Type B pancreatic cell (in vitro differentiated cells): Measurements from ENCODE around the gene CCDC28B. TPM values are rescaled to one million over a fixed set of nuclear protein-coding genes. Genes with fewer than 3 reads are reported as not detected.
A peak's percentile ranks its signal among the peaks of the same experiment; 100 is the strongest.

ENCODE experiments used
- DNase-seq: peaks from one replicate; pipeline ENCODE4 v3.0.0; 2021; ENCODE audit warnings: mixed read lengths; ENCODE audit not compliant: unreplicated experiment; ENCODE audit errors: extremely low spot score
- H3K27ac Mint-ChIP-seq: 2 replicates; pipeline ENCODE4 v1.8.0; 2021; ENCODE audit warnings: mild to moderate bottlenecking, mixed read lengths
- H3K27me3 Mint-ChIP-seq: 2 replicates; pipeline ENCODE4 v1.8.0; 2021; ENCODE audit warnings: mixed read lengths
- H3K36me3 Mint-ChIP-seq: 2 replicates; pipeline ENCODE4 v1.8.0; 2021; ENCODE audit warnings: mixed read lengths
- H3K4me1 Mint-ChIP-seq: one replicate; pipeline ENCODE4 v1.8.0; 2021; ENCODE audit warnings: mixed read lengths; ENCODE audit not compliant: unreplicated experiment
- H3K4me3 Mint-ChIP-seq: 2 replicates; pipeline ENCODE4 v1.8.0; 2021; ENCODE audit warnings: mild to moderate bottlenecking, mixed read lengths
- H3K9me3 Mint-ChIP-seq: 2 replicates; pipeline ENCODE4 v1.8.0; 2021; ENCODE audit warnings: mixed read lengths
- total RNA-seq: library from RNA; stranded (reverse); gene quantifications from 2 replicates; pipeline ENCODE4 v1.2.1, GENCODE V29; 2021; ENCODE audit warnings: low replicate concordance
- TF ChIP-seq, protein P1 (sequence below): fragments of 200-600 bp; sonication (generic); conservative IDR thresholded peaks from 2 replicates; pipeline ENCODE4 v1.5.0; 2021; ENCODE audit warnings: antibody characterized with exemption, mild to moderate bottlenecking

The CCDC28B gene
- total RNA-seq, 1 donor from 2014 or later = 19.6 TPM

DNA sequence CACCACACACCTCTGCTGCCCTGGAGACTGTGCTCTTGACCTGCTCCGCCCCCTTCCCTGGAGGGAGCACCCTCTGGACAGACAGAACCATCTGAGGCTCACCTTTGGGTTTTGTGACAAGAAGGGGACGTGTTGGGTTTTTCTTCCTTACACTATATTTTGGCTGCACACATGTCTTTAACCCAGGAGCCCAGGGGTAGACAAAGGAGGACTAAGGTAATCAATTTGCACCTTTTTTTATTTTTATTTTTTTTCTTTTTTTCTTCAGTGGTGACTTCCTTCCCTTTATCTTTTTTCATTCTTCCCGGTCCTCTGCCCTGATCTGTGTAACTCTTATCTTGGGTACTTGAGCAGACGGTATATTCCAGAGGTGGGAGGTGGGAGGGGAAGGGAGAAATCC, 29.4 kb upstream of the CCDC28B start:
- Mint-ChIP-seq H3K36me3 (peaks cover 24% of the 10 kb centered on the region), H3K4me3 (no peak overlapping the region), H3K27me3 (no peaks in the 10 kb centered on the region), H3K27ac (no peak overlapping the region), H3K4me1 (no peaks in the 10 kb centered on the region), H3K9me3 (no peaks in the 10 kb centered on the region)
- TF ChIP-seq, protein P1, sequence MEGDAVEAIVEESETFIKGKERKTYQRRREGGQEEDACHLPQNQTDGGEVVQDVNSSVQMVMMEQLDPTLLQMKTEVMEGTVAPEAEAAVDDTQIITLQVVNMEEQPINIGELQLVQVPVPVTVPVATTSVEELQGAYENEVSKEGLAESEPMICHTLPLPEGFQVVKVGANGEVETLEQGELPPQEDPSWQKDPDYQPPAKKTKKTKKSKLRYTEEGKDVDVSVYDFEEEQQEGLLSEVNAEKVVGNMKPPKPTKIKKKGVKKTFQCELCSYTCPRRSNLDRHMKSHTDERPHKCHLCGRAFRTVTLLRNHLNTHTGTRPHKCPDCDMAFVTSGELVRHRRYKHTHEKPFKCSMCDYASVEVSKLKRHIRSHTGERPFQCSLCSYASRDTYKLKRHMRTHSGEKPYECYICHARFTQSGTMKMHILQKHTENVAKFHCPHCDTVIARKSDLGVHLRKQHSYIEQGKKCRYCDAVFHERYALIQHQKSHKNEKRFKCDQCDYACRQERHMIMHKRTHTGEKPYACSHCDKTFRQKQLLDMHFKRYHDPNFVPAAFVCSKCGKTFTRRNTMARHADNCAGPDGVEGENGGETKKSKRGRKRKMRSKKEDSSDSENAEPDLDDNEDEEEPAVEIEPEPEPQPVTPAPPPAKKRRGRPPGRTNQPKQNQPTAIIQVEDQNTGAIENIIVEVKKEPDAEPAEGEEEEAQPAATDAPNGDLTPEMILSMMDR = no peak
- no peak for DNase-seq

- Mint-ChIP-seq H3K4me3 (no peak overlapping the region), H3K4me1 (no peaks in the 10 kb centered on the region), H3K27me3 (no peaks in the 10 kb centered on the region), H3K27ac (no peak overlapping the region), H3K9me3 (no peaks in the 10 kb centered on the region), H3K36me3 (peaks cover 25% of the 10 kb centered on the region)
- TF ChIP-seq, protein P1 = no peak
- DNase-seq = no peak
Observed at GRCh38 chr1:32172621-32173245, 27.7 kb upstream of the CCDC28B start.

DNA sequence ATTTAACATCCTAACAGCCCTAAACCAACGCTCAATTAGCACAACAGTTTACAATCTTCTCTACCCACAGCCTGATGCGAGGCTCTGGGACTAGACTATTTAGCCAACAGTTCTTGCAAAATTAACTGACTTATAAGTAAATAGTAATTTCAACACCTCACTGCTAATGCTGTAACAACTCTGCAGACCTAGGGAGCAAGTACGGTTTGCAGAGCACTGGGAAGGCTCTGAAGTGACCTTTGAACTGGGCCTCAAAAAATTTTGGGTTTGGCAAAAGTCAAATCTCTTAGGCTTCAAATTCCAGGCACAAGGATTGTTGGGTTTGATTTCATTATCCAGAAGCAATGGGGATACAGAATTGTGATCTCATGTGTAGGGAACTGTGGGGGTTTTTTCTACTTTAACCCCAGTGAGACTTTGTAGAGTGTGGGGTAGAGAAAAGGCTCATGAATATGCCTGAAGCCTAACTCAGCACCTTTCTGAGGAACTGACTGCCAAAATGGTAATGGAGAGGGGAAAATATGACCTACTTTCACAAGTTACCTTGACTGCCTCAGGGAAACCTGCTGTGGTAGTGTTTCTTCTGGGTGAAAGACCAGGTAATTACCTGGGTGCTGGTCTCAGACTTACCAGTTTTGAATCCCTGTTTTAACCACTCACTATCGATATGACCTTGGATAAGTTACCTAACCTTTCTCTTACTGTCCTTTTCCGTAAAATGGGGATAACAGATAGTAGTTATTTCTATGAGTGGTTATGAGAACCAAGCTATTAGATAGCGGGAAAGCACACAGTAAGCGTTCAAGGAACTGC, 21.8 kb upstream of the CCDC28B start:
- no peaks in the 10 kb centered on the region for H3K27me3 Mint-ChIP-seq

DNA sequence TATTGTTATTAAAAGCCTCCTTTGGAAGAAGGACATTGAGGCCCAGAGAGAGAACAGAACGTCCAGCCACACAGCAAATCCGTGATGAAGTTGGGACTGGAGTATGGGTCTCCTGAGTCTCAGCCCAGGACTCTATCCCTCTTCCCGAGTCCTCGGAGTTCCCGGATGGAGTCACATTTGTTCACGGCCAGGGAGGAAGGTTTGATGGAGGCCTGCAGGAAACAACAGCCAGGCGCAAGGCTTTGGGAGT, 21.3 kb upstream of the CCDC28B start:
- DNase-seq = no peak
- no peaks in the 10 kb centered on the region for H3K27me3 Mint-ChIP-seq
- H3K27ac Mint-ChIP-seq = peak overlapping the region; percentile 95
- peaks cover 27% of the 10 kb centered on the region for H3K36me3 Mint-ChIP-seq
- H3K9me3 Mint-ChIP-seq = no peaks in the 10 kb centered on the region
- peaks cover 19% of the 10 kb centered on the region for H3K4me1 Mint-ChIP-seq
- TF ChIP-seq, protein P1 = no peak
- H3K4me3 Mint-ChIP-seq = peak overlapping the region; percentile 93

More for the DNA sequence above, 21.8 kb upstream of the CCDC28B start:
- Mint-ChIP-seq H3K36me3 (peaks cover 24% of the 10 kb centered on the region), H3K9me3 (no peaks in the 10 kb centered on the region), H3K4me1 (peaks cover 16% of the 10 kb centered on the region), H3K4me3 (peak overlapping the region; percentile 93), H3K27ac (peak overlapping the region; percentile 95)
- DNase-seq = no peak
- TF ChIP-seq, protein P1 = no peak

DNA sequence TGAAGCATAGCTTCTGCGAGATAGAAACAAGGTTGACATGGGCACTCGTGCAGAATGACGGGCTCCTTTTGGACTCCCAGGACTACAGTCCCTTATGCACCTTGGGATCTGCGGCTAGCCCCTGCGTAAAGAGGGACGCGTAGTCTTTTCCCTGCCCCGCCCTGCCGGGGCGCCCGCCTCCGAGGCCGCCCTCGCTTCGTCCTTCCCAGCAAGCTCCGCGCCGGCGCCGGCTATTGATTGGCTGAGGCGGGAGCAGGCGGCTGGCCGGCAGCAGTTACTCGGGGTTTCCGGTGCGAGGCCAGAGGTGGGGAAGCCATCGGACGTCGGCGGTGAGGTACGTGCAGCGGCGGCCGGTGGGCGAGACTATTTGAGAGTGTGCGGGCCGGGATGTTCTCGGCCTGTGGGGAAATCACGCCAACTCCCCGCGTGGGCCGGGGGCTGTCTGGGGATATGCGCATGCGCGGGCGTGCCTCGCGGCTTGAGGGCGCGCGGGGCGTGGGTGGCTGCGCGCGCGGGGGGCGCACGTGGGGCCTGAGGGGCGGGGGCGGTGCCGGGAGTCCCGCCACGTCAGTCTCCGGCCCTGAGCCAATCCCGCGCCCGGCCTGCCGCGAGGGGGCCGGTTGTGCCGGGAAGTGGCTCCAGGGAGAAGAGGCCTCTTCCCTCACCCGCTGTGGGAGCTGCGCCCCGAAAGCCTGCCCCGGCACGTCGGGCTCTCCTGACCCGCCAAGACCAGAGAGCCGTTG, 20.8 kb upstream of the CCDC28B start, which contains the start of gene TXLNA:
Gene TXLNA, plus strand, starts transcription at position 233 of the 743 bp plus-strand sequence. CDS start 671 bp downstream, outside the sequence.
- Mint-ChIP-seq H3K36me3 (peaks cover 25% of the 10 kb centered on the region), H3K4me3 (peak within 1 kb of the TSS; percentile 96), H3K27ac (peak within 1 kb of the TSS; percentile 95), H3K4me1 (peaks cover 22% of the 10 kb centered on the region), H3K27me3 (no peaks in the 10 kb centered on the region), H3K9me3 (no peaks in the 10 kb centered on the region)
- peak; percentile 94 for DNase-seq
- TF ChIP-seq, protein P1 = peak; percentile 12
